SK-N-MC (cell line): ENCODE results near the gene P4HA1.

ENCODE experiments used
- EZH2 ChIP-seq: fragments of 200-600 bp; sonication (generic); IDR thresholded peaks from one replicate; pipeline ENCODE4 v1.6.1; 2017; ENCODE audit warnings: antibody characterized with exemption
- POLR2AphosphoS5 ChIP-seq: IDR thresholded peaks from 2 replicates; pipeline ENCODE4 v1.6.1; 2012; ENCODE audit warnings: mild to moderate bottlenecking, low read depth, low read length, borderline replicate concordance

GRCh38 chr10:73139251-73139650 lies 42.6 kb upstream of the P4HA1 start:
- no peak for TF ChIP-seq POLR2AphosphoS5
- TF ChIP-seq EZH2: no peak
